HG03135 (cell line): Measurements from ENCODE around the gene SAMD3.
"Not testable (repeated sequence)": the region's sequence is repeated elsewhere in the genome, so short reads cannot be mapped to it uniquely, and the experiment has no call there.

ENCODE experiments used
- ATAC-seq: cut with Tn5 transposase; IDR thresholded peaks from one replicate; pipeline ENCODE4 v1.9.1; 2021; ENCODE audit warnings: mild to moderate bottlenecking, moderate library complexity; ENCODE audit not compliant: unreplicated experiment

Gene SAMD3

GRCh38 chr6:130211691-130212090, 11.1 kb downstream of the SAMD3 start:
- no peak for ATAC-seq

- ATAC-seq: no peak
Measured at GRCh38 chr6:130207979-130208649, 14.6 kb downstream of the SAMD3 start.

DNA sequence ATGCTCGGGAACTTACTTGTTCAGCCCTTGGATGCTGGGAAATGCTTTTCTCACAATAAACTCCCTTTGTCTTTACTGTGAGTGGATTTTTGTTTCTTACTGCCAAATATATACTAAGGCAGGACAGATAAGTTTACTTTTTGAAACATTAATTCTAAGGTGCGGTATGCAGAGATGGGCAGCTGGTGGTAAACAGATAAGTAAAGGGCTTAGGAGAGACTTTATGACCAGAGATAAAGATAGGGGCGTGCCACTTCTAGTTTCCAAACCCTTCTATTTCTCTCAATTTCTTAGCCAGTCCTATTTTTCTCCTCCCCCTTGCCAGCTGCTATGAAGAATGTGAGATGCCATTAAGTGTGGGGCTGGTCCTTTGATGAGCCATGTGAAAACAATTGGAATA, 16.3 kb downstream of the SAMD3 start:
- no peak for ATAC-seq

DNA sequence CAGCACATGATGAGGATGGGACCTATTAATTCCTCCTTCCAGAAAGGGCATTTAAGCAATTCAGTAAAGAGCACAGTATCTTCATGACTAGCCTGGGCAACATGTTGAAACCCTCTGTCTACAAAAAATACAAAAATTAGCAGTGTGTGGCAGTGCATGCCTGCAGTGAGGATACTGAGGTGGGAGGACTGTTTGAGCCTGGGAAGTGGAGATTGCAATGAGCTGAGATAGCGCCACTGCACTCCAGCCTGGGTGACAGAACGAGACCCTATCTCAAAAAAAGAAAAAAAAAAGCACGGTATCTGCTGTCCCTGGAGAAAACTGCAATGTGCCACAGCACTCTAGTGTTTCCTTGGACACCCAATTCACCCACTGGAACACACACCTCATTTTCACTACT, 18.4 kb downstream of the SAMD3 start:
- ATAC-seq: no peak

- no peak for ATAC-seq
Measured at GRCh38 chr6:130203370-130203769, 19.4 kb downstream of the SAMD3 start.

DNA sequence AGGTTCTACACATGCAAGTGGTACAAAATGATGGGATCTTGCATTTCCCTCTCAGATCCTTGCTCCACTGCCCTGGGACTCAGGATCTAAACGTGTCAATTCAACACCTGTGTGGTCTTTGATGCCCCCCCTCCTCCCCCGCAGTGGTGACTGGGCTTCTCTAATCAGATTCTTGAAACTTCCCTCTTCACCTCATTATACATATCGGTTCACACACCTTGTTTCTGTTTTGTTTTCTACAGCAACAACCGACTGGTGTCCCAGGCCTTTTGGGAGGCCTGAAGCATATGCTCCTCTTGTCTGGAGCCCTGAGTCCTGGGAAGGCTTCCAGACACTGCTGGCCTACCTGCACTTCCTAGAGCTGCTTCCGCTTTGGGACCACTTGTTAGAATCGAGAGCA, 20.0 kb downstream of the SAMD3 start:
- peak; percentile 75 for ATAC-seq

DNA sequence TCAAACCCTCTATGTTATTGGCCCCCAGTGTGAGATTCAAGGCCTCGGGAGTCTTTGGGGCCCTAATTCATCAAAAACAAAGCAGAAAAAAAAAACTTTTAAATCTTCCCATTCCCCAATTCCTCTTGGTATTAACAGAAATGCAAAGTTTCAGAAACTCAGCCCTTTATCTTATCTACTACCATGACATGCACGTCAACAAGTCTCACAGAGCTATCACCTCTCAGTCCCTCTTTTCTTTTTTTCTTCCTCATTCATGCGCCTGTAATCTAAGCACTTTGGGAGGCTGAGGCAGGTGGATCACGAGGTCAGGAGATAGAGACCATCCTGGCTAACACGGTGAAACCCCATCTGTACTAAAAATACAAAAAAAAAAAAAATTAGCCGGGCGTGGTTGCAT, 22.7 kb downstream of the SAMD3 start:
- ATAC-seq: no peak

DNA sequence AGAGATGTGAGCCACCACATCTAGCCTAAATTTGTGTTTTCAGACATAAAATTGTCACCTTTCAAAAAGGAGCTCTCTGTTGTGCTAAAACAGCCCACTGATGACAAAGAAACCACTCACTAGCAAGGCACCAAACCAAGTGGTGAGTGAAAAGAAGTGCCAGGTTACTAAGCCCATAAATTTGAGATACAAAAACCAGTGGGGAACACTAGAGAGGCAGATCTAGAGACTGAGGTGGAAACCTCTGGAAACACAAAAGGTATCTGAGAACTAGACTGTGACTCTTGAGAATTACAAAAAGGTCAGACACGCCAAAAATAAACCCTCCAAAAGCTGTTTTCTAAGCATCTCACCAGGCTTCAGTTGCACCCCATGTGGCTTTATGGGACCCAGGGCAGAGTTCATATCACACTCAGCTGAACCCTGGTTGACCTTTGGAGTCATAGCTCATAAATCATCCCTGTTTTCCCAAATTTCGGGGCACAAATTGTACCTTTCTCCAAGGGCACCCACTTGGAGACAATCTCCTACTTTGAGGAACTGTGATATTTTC, 24.2 kb downstream of the SAMD3 start:
- no peak for ATAC-seq

- ATAC-seq: not testable (repeated sequence)
Measured at GRCh38 chr6:130197816-130198482, 24.8 kb downstream of the SAMD3 start.

GRCh38 chr6:130194434-130194833, 28.3 kb downstream of the SAMD3 start:
- not testable (repeated sequence) for ATAC-seq

DNA sequence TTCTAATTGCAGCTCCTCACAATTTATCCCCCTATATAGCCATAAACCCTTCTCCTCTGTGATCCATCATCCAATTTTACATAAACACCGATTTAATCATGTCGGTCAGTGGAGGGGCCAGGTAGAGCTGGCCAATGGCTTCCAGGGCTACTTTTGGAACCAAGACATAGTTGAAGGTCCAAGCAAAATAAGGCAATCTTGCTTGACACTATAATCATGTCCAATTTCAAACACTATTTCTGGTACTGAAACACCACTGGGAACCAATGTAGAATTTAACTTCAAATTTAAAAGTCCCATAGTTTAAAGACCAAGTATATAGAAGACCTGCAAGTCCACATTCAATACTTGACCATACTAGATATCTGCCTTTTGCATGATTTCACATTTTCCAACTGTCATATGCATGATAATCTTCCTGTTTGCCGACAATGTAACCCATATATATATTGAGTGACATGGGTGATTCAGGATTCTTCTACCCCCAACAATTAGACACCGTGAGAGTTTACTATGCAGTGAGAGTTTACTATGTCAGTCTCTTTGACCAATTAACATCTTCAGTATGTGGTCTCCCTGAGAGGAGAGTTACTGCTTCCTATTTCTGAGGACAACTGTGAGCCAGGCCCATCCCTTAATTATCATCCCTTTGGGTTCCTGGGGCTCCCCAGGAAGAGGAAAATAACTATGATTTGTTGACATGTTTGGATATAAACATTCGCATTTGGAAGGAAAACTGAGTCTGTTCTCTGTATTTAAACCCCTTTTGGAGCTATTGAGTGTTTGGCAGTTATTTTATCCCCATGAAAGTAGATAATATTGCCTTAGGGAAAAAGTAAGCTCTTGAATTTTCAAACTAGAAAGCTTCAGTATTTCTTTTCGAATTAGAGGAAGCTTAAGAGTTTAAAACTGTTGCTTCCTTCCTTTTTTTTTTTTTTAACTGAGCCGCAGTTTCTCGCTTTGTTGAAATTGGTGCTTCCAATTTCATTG, 31.8 kb downstream of the SAMD3 start:
- ATAC-seq: no peak

DNA sequence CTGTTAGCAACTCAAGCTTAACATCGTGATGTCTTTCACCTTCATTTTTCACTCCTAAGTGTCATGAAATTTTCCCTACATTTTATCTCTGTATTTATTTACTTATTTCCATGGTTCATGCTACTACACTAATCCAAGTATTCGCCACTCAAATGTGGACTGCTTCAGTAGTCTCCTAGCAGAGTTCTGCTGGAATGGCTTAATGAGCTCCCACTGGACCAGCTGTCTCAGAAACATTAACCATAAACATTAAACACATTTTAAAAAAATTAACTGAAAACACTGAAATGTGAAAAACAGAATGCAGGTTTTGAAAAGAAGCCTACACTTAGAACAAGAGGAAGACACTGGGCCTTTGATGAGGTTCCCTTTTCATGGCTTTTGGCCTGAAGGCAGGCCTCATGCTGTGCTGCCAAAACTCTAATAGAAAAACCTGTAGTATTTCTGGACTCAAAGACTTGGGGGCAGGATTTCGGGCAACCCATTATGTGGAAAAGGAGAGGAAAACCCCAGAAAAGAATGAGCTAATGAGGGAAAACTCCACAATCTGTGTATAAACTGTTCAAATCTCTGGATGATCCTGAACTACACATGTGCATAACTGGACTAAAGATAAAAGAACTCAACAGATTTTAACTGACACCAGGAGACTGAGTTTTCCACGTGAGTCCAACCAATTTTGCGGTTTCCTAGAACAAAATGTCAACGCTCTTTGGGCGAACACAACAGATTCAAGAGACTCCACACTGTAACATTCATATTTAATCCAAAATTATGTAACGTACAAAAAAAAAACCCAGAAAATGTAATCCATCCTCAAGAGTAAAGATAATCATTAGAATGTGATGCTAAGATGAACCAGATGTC, 33.0 kb downstream of the SAMD3 start:
- ATAC-seq: no peak

GRCh38 chr6:130188207-130188899, 34.4 kb downstream of the SAMD3 start:
- ATAC-seq: no peak

DNA sequence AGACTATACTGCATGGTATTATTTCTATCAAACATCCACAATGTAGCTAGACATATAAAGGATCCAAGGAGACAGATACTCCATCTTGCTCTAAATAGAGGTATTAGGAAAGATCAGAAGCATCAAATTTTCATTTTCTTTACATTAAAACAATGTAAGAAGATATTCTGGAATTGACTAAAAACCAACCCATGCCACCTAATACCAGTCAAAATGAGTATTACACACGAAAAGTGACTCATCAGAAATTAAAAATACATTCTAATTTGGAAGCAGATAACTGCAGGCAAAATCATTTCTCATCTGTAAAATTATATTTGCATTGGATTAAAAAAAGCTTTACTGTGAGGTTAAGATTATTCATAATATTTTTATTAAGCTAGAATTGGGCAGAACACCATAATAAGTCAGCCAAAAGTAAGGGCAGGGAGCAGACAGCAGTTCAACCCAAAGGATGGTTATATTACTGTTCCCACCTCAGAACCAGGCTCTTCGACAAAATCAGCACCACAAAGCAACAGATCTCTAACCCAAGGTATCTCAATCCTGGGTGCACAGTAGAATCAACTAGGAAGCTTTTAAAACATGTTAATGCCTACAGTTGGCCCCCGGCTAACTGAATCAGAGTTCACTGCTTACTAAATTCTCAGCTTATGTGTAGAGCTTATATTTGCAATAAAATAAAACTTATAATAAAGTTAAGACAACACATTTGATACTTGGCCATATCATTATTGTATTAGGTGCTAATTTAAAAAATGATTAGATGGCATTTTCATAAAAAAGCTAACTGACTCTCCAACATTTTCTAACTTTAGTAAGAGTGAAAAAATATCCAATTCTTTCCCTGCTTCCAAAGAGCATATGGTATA, 35.2 kb downstream of the SAMD3 start:
- no peak for ATAC-seq

DNA sequence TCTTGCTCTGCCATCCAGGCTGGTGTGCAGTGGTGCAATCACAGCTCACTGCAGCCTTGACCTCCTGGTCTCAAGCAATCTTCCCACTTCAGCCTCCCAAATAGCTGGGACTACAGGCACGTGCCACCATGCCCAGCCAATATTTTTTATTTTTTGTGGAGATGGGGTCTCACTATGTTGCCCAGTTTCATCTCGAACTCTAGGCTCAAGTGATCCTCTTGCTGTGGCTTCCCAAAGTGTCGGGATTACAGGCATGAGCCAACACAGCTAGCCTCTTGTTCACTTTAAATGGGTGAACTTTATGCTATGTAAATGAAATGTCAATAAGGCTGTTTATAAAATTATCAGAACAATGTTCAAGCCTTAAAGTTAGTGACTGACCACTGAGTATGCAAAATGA, 37.1 kb downstream of the SAMD3 start:
- no peak for ATAC-seq

DNA sequence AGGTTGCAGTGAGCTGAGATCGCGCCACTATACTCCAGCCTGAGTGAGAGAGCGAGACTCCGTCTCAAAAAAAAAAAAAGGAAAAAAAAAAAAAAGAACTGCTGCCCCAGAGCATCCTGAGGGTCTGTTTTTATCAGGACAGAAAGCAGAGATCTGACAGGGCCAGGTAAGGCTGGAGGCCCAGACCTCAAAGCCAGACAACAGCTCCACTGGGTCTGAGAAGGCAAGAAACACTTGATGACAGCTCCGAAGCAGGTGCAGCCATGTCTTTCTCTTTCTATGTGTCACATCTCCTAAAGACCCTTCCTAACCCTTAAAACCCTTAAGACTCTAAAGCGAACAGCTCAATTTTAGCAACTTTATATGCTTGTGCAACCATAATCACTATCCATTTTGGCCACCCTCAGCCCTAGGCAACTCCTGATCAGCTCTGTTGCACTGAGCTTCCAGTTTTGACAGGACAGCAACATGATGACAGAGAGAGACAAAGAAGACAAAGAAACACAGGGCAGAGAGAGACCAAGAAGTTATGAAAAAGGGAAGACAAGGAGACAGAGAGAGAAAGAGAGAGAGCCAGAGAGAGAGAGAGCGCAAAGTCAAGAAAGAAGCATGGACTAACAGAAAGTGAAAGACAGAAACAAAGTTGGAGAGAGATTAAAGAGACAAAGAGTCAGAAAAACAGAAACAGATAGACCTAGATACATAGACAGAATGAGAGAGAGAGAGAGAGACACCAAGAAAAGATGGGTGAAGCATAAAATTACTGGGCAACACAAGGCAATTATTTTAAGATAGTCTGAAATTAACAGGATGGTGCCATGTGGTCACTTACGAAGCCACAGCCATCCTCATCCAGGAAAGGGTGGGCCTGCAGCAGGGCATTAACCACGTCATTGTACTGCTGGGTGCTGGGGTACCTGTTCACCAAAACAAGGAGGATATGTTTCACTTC, 39.2 kb downstream of the SAMD3 start:
- no peak for ATAC-seq

DNA sequence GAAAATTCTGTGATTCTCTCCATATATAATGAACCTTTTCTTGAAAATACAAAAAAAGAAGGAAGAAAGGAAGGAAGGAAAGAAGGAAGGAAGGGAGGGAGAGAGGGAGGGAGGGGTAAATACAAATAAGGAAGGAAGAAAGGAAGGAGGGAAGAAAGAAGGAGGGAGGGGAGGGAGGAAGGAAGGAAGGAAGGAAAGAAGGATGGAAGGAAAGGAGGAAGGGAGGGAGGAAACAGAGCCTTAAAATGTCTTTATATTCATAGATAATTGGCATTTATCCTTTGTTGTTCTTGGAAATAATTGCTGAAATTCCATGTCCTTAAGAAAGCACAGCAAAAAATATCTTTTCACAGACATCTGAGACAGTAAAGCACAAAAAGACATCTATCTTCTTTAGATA, 40.3 kb downstream of the SAMD3 start:
- ATAC-seq: no peak

DNA sequence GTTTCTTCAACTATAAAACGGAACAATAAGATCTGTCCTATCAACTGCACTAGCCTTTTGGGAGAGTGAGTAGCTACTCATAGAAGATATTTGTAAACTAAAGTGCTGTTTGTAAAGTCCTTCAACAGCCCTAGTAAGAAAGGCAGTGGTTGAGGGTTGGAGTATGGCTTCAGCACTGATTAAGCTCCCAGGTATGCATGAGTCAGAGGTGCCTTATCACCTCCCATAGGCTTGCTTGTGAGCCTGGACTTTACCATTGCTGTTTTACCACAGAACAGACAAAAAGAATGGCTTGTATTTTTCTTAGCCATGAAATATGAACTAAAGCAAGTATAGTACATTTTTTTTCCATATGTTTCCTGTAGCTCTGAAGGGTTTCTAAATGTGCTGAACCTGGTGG, 44.1 kb downstream of the SAMD3 start:
- ATAC-seq: no peak
